Measurements from ENCODE around the gene BMP8A. TPM values are rescaled to one million over a fixed set of nuclear protein-coding genes. Genes with fewer than 3 reads are reported as not detected.
"Not testable (repeated sequence)": the region's sequence is repeated elsewhere in the genome, so short reads cannot be mapped to it uniquely, and the experiment has no call there.

The BMP8A gene
- total RNA-seq, 1 donor from 2014 or later, result 2.9 TPM

DNA sequence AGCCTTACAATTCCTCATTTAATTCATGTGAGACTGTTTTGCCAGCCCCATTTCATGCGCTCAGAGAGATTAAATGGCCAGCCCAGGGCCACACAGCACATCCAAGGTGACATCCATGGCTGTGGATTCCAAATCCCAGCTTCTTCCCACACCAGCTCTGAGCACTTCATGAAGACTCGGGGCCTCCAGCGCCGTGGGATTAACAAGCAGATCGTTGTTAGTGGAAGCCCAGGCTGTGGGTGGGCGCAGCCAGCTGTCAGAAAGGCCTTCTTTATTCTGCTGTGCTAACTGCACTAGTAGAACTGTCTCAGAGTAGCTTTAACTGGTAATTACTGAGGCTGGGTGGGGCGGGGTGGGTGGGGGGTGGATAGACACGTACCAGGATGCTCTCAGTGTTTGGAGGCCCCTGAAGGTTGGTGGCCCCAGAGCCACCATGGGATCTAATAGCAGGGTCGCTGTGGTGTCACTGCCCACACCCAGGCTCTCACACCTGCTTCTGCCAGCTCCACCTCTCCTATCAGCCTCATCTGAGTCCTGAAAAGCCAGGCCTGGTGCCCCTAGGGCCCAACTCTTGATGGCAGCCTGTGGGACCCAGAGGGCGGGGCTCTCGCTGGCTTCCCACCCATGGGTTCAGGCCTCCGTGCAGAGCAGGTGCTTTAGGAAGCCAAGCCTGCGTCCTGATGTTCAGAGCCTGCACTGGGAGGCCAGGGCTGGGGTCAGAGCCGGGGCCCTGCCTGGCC, 3.4 kb downstream of the BMP8A start:
- Histone ChIP-seq H3K4me3 (no peak overlapping the region), H3K27me3 (no peaks in the 10 kb centered on the region), H3K4me1 (peaks cover 10% of the 10 kb centered on the region), H3K9me3 (no peaks in the 10 kb centered on the region), H3K36me3 (no peaks in the 10 kb centered on the region), H3K27ac (no peak overlapping the region)
- TF ChIP-seq POLR2A (IDR thresholded peaks at IDR 0.05) (no peak), POLR2AphosphoS5 (IDR thresholded peaks at IDR 0.05; ENCODE audit: insufficient read depth in 1 of 2, low read depth in 1 of 2) (no peak), CTCF (IDR thresholded peaks at IDR 0.05) (no peak)
- intact Hi-C loops (cut with DNase I), result no loop called here
- DNase-seq (ENCODE audit: extremely low spot score in 2 of 2), result no peak

- intact Hi-C loops (cut with DNase I); H3K4me3 ChIP-seq; DNase-seq (ENCODE audit: extremely low spot score in 2 of 2); H3K27ac ChIP-seq; H3K36me3 ChIP-seq; H3K9me3 ChIP-seq; H3K27me3 ChIP-seq; H3K4me1 ChIP-seq: not testable (repeated sequence)
Measured at GRCh38 chr1:39496520-39496919, 5.1 kb downstream of the BMP8A start.

GRCh38 chr1:39497585-39497984, 6.1 kb downstream of the BMP8A start:
- Histone ChIP-seq H3K9me3 (no peaks in the 10 kb centered on the region), H3K27ac (no peak overlapping the region), H3K36me3 (no peaks in the 10 kb centered on the region), H3K27me3 (no peaks in the 10 kb centered on the region), H3K4me1 (no peaks in the 10 kb centered on the region), H3K4me3 (no peak overlapping the region)
- intact Hi-C loops (cut with DNase I), result no loop called here
- no peak for DNase-seq (ENCODE audit: extremely low spot score in 2 of 2)
- TF ChIP-seq POLR2AphosphoS5 (IDR thresholded peaks at IDR 0.05; ENCODE audit: insufficient read depth in 1 of 2, low read depth in 1 of 2) (no peak), CTCF (IDR thresholded peaks at IDR 0.05) (no peak), POLR2A (IDR thresholded peaks at IDR 0.05) (no peak)

DNA sequence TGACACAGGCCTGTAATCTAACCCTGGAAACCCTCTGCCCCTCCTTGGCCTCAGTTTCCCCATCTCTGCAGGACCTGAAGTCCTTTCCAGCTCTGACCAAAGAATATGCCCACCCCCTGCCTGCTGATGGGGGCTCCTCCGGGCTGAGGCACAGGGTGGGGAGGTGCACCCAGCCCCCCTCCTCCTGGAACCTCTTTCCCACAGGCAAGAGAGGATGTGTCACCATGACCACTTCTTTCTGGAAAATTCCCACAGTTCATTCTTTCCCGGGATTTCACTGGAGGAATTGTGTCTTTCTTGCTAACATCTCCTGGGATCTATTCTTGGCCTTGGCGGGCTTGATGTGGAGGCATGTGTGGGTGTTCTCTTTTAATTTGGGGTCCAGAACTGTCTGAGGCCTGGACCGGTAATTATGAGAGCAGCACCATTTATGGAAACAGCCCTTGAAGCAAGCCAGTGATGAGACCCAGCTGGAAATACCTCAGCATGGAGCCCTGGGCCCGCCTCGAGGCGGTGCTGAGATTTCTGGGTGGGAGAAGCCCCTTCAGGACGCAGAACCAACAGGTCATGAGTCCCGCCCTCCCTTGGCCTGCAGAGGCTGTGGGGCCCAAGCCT, 6.8 kb downstream of the BMP8A start:
- intact Hi-C loops (cut with DNase I); DNase-seq (ENCODE audit: extremely low spot score in 2 of 2); H3K4me1 ChIP-seq; H3K27me3 ChIP-seq; H3K27ac ChIP-seq; H3K9me3 ChIP-seq; H3K36me3 ChIP-seq; H3K4me3 ChIP-seq: not testable (repeated sequence)

DNA sequence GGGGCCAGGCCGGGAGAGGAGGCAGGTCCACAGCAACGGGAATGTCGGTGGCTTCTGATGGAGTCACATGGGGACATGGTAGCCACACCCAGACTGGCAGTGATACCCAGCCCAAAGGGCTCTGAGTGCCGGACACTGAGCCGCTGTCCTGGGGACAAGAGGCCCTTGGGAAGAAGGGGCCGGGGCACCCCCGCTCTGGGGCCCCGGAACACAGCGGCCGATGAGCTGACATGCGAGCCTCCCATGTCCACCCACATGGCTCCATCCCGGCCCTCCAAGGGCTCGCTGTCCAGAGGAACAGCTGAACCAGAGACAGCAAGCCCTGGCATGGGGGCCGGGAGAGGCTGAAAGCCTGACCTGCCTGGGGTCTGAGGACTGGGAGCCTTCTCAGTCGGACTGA, 7.4 kb downstream of the BMP8A start:
- H3K27ac ChIP-seq; DNase-seq (ENCODE audit: extremely low spot score in 2 of 2); H3K4me3 ChIP-seq; intact Hi-C loops (cut with DNase I); H3K36me3 ChIP-seq; H3K27me3 ChIP-seq; H3K9me3 ChIP-seq; H3K4me1 ChIP-seq: not testable (repeated sequence)

DNA sequence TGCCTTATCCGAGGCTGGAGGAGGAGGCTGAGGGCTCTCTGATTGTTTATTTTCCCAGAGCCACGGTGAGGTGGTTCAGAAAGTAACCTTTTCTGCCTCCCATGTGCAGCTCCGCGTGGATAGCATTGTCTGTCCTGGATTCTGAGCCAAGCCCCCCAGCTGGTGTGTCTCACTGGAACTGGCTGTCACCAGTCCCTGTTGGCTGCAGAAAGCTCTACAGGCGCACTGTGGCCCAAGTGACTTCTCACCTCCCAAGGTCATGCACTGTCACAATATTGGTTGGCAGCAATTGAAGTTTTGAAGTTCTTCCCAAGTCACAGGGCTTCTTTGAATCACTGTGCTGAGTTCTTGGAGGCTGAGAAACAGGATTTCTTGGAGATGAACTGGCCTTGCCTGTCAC, 8.2 kb downstream of the BMP8A start:
- TF ChIP-seq POLR2A (IDR thresholded peaks at IDR 0.05) (no peak), CTCF (IDR thresholded peaks at IDR 0.05) (no peak), POLR2AphosphoS5 (IDR thresholded peaks at IDR 0.05; ENCODE audit: insufficient read depth in 1 of 2, low read depth in 1 of 2) (no peak)
- no peak overlapping the region for H3K27ac ChIP-seq
- H3K27me3 ChIP-seq, result no peaks in the 10 kb centered on the region
- H3K4me3 ChIP-seq, result no peak overlapping the region
- no peaks in the 10 kb centered on the region for H3K9me3 ChIP-seq
- H3K4me1 ChIP-seq, result no peaks in the 10 kb centered on the region
- no peaks in the 10 kb centered on the region for H3K36me3 ChIP-seq
- intact Hi-C loops (cut with DNase I), result no loop called here
- no peak for DNase-seq (ENCODE audit: extremely low spot score in 2 of 2)
